Suppressor macrophage treated with lipopolysaccharide for 4 hours (primary cell): ENCODE data around the gene SNAPC3.
"Not testable (repeated sequence)": the region's sequence is repeated elsewhere in the genome, so short reads cannot be mapped to it uniquely, and the experiment has no call there.

Experiments used
- DNase-seq: peaks from one replicate; pipeline ENCODE4 v3.0.0-alpha.2; 2020

SNAPC3 gene

GRCh38 chr9:15426019-15426418, 3.3 kb downstream of the SNAPC3 start:
- peak; percentile 18 for DNase-seq

- DNase-seq, result not testable (repeated sequence)
Measured at GRCh38 chr9:15427702-15428101, 5.0 kb downstream of the SNAPC3 start.

- DNase-seq, result peak; percentile 16
Measured at GRCh38 chr9:15430920-15431844, 8.5 kb downstream of the SNAPC3 start.

GRCh38 chr9:15433191-15433590, 10.5 kb downstream of the SNAPC3 start:
- DNase-seq, result peak; percentile 15

- DNase-seq, result no peak
Measured at GRCh38 chr9:15433661-15434060, 11.0 kb downstream of the SNAPC3 start.

GRCh38 chr9:15438891-15439290, 16.2 kb downstream of the SNAPC3 start:
- DNase-seq, result no peak

GRCh38 chr9:15441841-15442240, 19.2 kb downstream of the SNAPC3 start:
- DNase-seq, result not testable (repeated sequence)

GRCh38 chr9:15442264-15442663, 19.6 kb downstream of the SNAPC3 start:
- not testable (repeated sequence) for DNase-seq

- no peak for DNase-seq
Measured at GRCh38 chr9:15444141-15444540, 21.5 kb downstream of the SNAPC3 start.

GRCh38 chr9:15453956-15454355, 31.3 kb downstream of the SNAPC3 start:
- DNase-seq, result no peak

GRCh38 chr9:15461056-15461455, 38.4 kb downstream of the SNAPC3 start:
- no peak for DNase-seq

- no peak for DNase-seq
Measured at GRCh38 chr9:15461601-15462000, 38.9 kb downstream of the SNAPC3 start.

- DNase-seq, result no peak
Measured at GRCh38 chr9:15468145-15468544, 45.5 kb downstream of the SNAPC3 start.

- DNase-seq, result no peak
Measured at GRCh38 chr9:15469406-15469805, 46.7 kb downstream of the SNAPC3 start.

- DNase-seq, result no peak
Measured at GRCh38 chr9:15469862-15470261, 47.2 kb downstream of the SNAPC3 start.

GRCh38 chr9:15475923-15476536, 53.4 kb downstream of the SNAPC3 start:
- no peak for DNase-seq

- DNase-seq, result no peak
Measured at GRCh38 chr9:15480028-15480427, 57.4 kb downstream of the SNAPC3 start.

GRCh38 chr9:15482146-15482545, 59.5 kb downstream of the SNAPC3 start:
- no peak for DNase-seq

- no peak for DNase-seq
Measured at GRCh38 chr9:15484802-15485201, 62.1 kb downstream of the SNAPC3 start.

- DNase-seq, result peak; percentile 19
Measured at GRCh38 chr9:15485836-15486666, 63.4 kb downstream of the SNAPC3 start.

- DNase-seq, result no peak
Measured at GRCh38 chr9:15491950-15492349, 69.3 kb downstream of the SNAPC3 start.

- no peak for DNase-seq
Measured at GRCh38 chr9:15492485-15493150, 69.9 kb downstream of the SNAPC3 start.
